NCI-H1694 (cell line): Measurements from ENCODE around the gene LANCL2.
"Not testable (repeated sequence)": the region's sequence is repeated elsewhere in the genome, so short reads cannot be mapped to it uniquely, and the experiment has no call there.

Experiments
- DNase-seq: peaks from one replicate; lab custom pipeline; 2025; lab: John Stamatoyannopoulos, UW

Gene LANCL2

GRCh38 chr7:55471594-55471993 is 106.5 kb downstream of the LANCL2 start:
- not testable (repeated sequence) for DNase-seq

- not testable (repeated sequence) for DNase-seq
Measured at GRCh38 chr7:55472406-55472805, 107.3 kb downstream of the LANCL2 start.

- DNase-seq = no peak
Measured at GRCh38 chr7:55472928-55473725, 108.0 kb downstream of the LANCL2 start.

GRCh38 chr7:55473932-55474331 is 108.8 kb downstream of the LANCL2 start:
- DNase-seq = no peak

- no peak for DNase-seq
Measured at GRCh38 chr7:55474944-55475854, 110.1 kb downstream of the LANCL2 start.

GRCh38 chr7:55475855-55476803 is 111.0 kb downstream of the LANCL2 start:
- no peak for DNase-seq

GRCh38 chr7:55476852-55477780 is 112.0 kb downstream of the LANCL2 start:
- no peak for DNase-seq

- no peak for DNase-seq
Measured at GRCh38 chr7:55477781-55478374, 112.7 kb downstream of the LANCL2 start.

GRCh38 chr7:55478700-55479099 is 113.6 kb downstream of the LANCL2 start:
- DNase-seq = no peak

- no peak for DNase-seq
Measured at GRCh38 chr7:55481155-55481554, 116.0 kb downstream of the LANCL2 start.

GRCh38 chr7:55483046-55483445 is 117.9 kb downstream of the LANCL2 start:
- no peak for DNase-seq
